ENCODE data around the gene CARNS1.

CARNS1 gene

DNA sequence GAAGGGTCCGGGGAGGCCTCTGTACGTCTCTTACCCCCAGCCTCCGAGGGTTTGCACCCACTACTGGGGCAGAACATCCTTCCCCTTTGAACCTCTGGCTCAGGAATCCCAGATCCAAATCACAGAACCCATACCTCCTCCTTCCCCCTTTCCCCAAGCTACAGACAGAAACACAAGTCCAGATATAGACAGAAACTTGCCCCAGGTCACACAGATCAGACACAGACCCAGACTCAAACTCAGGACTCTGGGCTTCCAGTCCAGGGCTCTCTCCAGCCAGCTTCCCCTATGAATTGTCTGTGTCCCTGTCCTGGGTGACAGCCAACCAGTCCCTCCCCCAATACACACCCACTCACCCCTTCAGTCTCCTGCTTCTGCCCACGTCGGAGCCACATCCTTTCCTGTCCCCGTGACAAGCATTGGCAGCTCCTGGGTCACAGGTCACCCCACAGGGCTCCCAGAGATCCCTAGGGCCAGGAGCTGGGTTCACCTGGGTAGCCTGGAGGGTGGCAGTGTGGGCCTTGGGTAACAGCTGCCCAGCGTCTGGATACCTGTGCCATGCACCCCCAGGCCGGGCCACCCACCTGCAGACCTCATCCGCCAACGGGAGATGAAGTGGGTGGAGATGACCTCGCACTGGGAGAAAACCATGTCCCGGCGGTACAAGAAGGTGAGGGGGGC is 10.8 kb upstream of the CARNS1 start:
- Histone ChIP-seq H3K79me2 (ENCODE audit: insufficient read depth, low read length) (peaks cover 82% of the 10 kb centered on the region), H3K9me3 (ENCODE audit: insufficient read depth, low read depth, low read length) (no peaks in the 10 kb centered on the region), H2AFZ (ENCODE audit: low read length) (no peak overlapping the region), H3K27me3 (ENCODE audit: insufficient read depth, low read length, poor library complexity, severe bottlenecking) (no peaks in the 10 kb centered on the region), H3K4me1 (ENCODE audit: insufficient read depth, low read length, poor library complexity, severe bottlenecking) (peaks cover 74% of the 10 kb centered on the region), H3K36me3 (ENCODE audit: insufficient read depth, low read length) (no peaks in the 10 kb centered on the region), H3K9ac (ENCODE audit: low read depth, low read length, poor library complexity, severe bottlenecking) (peak overlapping the region; percentile 99), H3K4me2 (ENCODE audit: low read depth, low read length, poor library complexity, severe bottlenecking) (peak overlapping the region; percentile 98), H3K4me3 (ENCODE audit: low read length, poor library complexity, severe bottlenecking) (peak overlapping the region; percentile 89), H4K20me1 (ENCODE audit: insufficient read depth, low read length, poor library complexity, severe bottlenecking) (peaks cover 21% of the 10 kb centered on the region), H3K9me2 (replicated peaks; ENCODE audit: low read depth, low read length) (no peaks in the 10 kb centered on the region), H3F3A (ENCODE audit: low read depth) (peaks cover 29% of the 10 kb centered on the region)
- TF ChIP-seq, protein P1, sequence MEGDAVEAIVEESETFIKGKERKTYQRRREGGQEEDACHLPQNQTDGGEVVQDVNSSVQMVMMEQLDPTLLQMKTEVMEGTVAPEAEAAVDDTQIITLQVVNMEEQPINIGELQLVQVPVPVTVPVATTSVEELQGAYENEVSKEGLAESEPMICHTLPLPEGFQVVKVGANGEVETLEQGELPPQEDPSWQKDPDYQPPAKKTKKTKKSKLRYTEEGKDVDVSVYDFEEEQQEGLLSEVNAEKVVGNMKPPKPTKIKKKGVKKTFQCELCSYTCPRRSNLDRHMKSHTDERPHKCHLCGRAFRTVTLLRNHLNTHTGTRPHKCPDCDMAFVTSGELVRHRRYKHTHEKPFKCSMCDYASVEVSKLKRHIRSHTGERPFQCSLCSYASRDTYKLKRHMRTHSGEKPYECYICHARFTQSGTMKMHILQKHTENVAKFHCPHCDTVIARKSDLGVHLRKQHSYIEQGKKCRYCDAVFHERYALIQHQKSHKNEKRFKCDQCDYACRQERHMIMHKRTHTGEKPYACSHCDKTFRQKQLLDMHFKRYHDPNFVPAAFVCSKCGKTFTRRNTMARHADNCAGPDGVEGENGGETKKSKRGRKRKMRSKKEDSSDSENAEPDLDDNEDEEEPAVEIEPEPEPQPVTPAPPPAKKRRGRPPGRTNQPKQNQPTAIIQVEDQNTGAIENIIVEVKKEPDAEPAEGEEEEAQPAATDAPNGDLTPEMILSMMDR (conservative IDR thresholded peaks at IDR 0.05; ENCODE audit: low read length) = no peak
- TF ChIP-seq EZH2phosphoT487 (IDR thresholded peaks at IDR 0.05; ENCODE audit: borderline replicate concordance) = no peak

DNA sequence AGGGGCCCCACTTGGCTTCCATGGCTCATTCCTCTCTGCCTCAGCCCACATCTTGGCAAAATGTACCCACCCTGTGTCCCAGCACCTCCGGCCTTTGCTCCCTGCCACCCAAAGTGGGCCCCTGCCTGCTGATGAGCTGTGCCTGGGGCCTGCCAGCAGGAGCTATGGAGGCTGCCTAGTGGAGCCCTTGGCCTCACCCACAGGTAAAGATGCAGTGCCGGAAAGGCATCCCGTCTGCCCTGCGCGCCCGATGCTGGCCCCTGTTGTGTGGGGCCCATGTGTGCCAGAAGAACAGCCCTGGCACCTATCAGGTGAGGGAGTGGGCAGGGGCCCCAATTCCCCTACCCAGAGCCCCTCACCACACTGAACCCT is 10.3 kb upstream of the CARNS1 start:
- Histone ChIP-seq H3K4me1 (ENCODE audit: insufficient read depth, low read length, poor library complexity, severe bottlenecking) (peaks cover 76% of the 10 kb centered on the region), H4K20me1 (ENCODE audit: insufficient read depth, low read length, poor library complexity, severe bottlenecking) (peaks cover 17% of the 10 kb centered on the region), H3K79me2 (ENCODE audit: insufficient read depth, low read length) (peaks cover 77% of the 10 kb centered on the region), H3K36me3 (ENCODE audit: insufficient read depth, low read length) (no peaks in the 10 kb centered on the region), H3K9me2 (replicated peaks; ENCODE audit: low read depth, low read length) (no peaks in the 10 kb centered on the region), H3K27me3 (ENCODE audit: insufficient read depth, low read length, poor library complexity, severe bottlenecking) (no peaks in the 10 kb centered on the region), H3K9me3 (ENCODE audit: insufficient read depth, low read depth, low read length) (no peaks in the 10 kb centered on the region), H3F3A (ENCODE audit: low read depth) (peaks cover 32% of the 10 kb centered on the region), H3K9ac (ENCODE audit: low read depth, low read length, poor library complexity, severe bottlenecking) (peak overlapping the region; percentile 99), H2AFZ (ENCODE audit: low read length) (no peak overlapping the region), H3K4me2 (ENCODE audit: low read depth, low read length, poor library complexity, severe bottlenecking) (peak overlapping the region; percentile 98), H3K4me3 (ENCODE audit: low read length, poor library complexity, severe bottlenecking) (peak overlapping the region; percentile 89)
- TF ChIP-seq EZH2phosphoT487 (IDR thresholded peaks at IDR 0.05; ENCODE audit: borderline replicate concordance) = no peak
- TF ChIP-seq, protein P1 (conservative IDR thresholded peaks at IDR 0.05; ENCODE audit: low read length) = no peak

DNA sequence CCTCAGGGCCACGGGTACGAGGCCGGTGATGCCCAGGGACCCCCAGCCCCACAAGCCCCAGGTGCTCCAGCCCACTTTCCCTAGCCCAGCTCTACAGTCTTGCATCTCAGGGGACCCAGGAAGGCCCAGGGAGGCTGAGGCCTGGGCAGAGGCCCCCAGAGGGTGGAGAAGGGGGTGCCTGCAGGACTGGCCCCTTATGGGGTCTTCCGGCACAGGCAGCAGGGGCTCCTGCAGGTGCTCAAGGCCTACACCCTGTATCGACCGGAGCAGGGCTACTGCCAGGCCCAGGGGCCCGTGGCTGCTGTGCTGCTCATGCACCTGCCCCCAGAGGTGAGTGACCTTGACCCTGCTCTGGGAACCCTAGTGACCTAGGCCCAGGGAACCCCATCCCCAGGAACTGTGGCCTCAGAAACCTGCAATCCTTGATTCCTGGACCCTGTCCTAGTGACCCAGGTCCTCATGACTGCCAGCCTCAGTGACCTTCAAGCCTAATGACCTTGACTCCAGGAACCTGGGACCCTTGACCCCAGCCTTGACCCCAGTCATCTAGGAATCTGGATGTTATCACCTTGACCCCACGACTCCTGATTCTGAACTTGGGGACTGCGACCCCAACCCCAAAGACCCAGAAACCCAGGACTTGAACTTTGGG is 9.7 kb upstream of the CARNS1 start:
- Histone ChIP-seq H3K9me3 (ENCODE audit: insufficient read depth, low read depth, low read length) (no peaks in the 10 kb centered on the region), H3F3A (ENCODE audit: low read depth) (peaks cover 32% of the 10 kb centered on the region), H3K4me2 (ENCODE audit: low read depth, low read length, poor library complexity, severe bottlenecking) (peak overlapping the region; percentile 98), H3K27me3 (ENCODE audit: insufficient read depth, low read length, poor library complexity, severe bottlenecking) (no peaks in the 10 kb centered on the region), H2AFZ (ENCODE audit: low read length) (no peak overlapping the region), H3K9me2 (replicated peaks; ENCODE audit: low read depth, low read length) (no peaks in the 10 kb centered on the region), H3K36me3 (ENCODE audit: insufficient read depth, low read length) (no peaks in the 10 kb centered on the region), H3K4me3 (ENCODE audit: low read length, poor library complexity, severe bottlenecking) (peak overlapping the region; percentile 89), H3K4me1 (ENCODE audit: insufficient read depth, low read length, poor library complexity, severe bottlenecking) (peaks cover 76% of the 10 kb centered on the region), H4K20me1 (ENCODE audit: insufficient read depth, low read length, poor library complexity, severe bottlenecking) (peaks cover 10% of the 10 kb centered on the region), H3K79me2 (ENCODE audit: insufficient read depth, low read length) (peaks cover 77% of the 10 kb centered on the region), H3K9ac (ENCODE audit: low read depth, low read length, poor library complexity, severe bottlenecking) (peak overlapping the region; percentile 99)
- TF ChIP-seq, protein P1 (conservative IDR thresholded peaks at IDR 0.05; ENCODE audit: low read length) = no peak
- no peak for TF ChIP-seq EZH2phosphoT487 (IDR thresholded peaks at IDR 0.05; ENCODE audit: borderline replicate concordance)

All from Loucy (cell line).